HFFc6 (cell line): Measurements from ENCODE around the gene VPS52. TPM values are rescaled to one million over a fixed set of nuclear protein-coding genes. Genes with fewer than 3 reads are reported as not detected.
A peak's percentile ranks its signal among the peaks of the same experiment; 100 is the strongest.

ENCODE experiments used
- DNase-seq: peaks from one replicate; pipeline ENCODE4 v3.0.0-alpha.2; 2018
- H3K27ac Mint-ChIP-seq: 2 replicates; pipeline ENCODE4 v1.8.0; 2020; ENCODE audit warnings: mild to moderate bottlenecking, mixed read lengths
- H3K27me3 Mint-ChIP-seq: 2 replicates; pipeline ENCODE4 v1.8.0; 2021; ENCODE audit warnings: mild to moderate bottlenecking, moderate library complexity, mixed read lengths; ENCODE audit not compliant: insufficient read depth
- H3K36me3 Mint-ChIP-seq: 2 replicates; pipeline ENCODE4 v1.8.0; 2021; ENCODE audit warnings: low read depth, mixed read lengths
- H3K4me1 Mint-ChIP-seq: 2 replicates; pipeline ENCODE4 v1.8.0; 2020; ENCODE audit warnings: low read depth, mixed read lengths
- H3K4me3 Mint-ChIP-seq: 2 replicates; pipeline ENCODE4 v1.8.0; 2020; ENCODE audit warnings: mild to moderate bottlenecking, moderate library complexity, mixed read lengths
- H3K9me3 Mint-ChIP-seq: 2 replicates; pipeline ENCODE4 v1.8.0; 2020; ENCODE audit warnings: mild to moderate bottlenecking, mixed read lengths
- CTCF ChIP-seq: fragments of 200-600 bp; sonication (generic); IDR thresholded peaks from 2 replicates; pipeline ENCODE4 v1.5.0; 2021; ENCODE audit warnings: antibody characterized with exemption, mild to moderate bottlenecking
- total RNA-seq, 6 experiments: library from RNA; stranded (reverse); fragmentation: NEBNext Ultra II Directional; extraction: Animal tissue kit (Norgen Biotek cat#: 25700); gene quantifications; 2 replicates in 1 of 6; 3 replicates in 5 of 6; pipeline ENCODE4 v1.2.3, GENCODE V29; 2021

Gene VPS52
- total RNA-seq, 6 experiments from 2014 or later = 35.7 to 51.4 (median 44.4) TPM

GRCh38 chr6:33317669-33318425 lies 46.2 kb upstream of the VPS52 start, which contains the start of gene ZBTB22:
ZBTB22 (minus strand) TSS chr6:33317744; CDS start chr6:33316916, 828 bp downstream.
- peaks cover 51% of the 10 kb centered on the region for H3K36me3 Mint-ChIP-seq
- H3K27me3 Mint-ChIP-seq = peaks cover 6% of the 10 kb centered on the region
- no peaks in the 10 kb centered on the region for H3K9me3 Mint-ChIP-seq
- TF ChIP-seq CTCF = no peak
- peak within 1 kb of the TSS; percentile 92 for H3K4me3 Mint-ChIP-seq
- peaks cover 64% of the 10 kb centered on the region for H3K4me1 Mint-ChIP-seq
- peak; percentile 99 for DNase-seq
- peak within 1 kb of the TSS; percentile 97 for H3K27ac Mint-ChIP-seq

GRCh38 chr6:33317419-33317668 lies 45.7 kb upstream of the VPS52 start:
- Mint-ChIP-seq H3K27me3 (peaks cover 6% of the 10 kb centered on the region), H3K9me3 (no peaks in the 10 kb centered on the region), H3K4me1 (peaks cover 68% of the 10 kb centered on the region), H3K27ac (peak overlapping the region; percentile 72), H3K4me3 (peak overlapping the region; percentile 92), H3K36me3 (peaks cover 51% of the 10 kb centered on the region)
- DNase-seq = no peak
- TF ChIP-seq CTCF = no peak

GRCh38 chr6:33316603-33317418 lies 45.1 kb upstream of the VPS52 start:
- peaks cover 6% of the 10 kb centered on the region for H3K27me3 Mint-ChIP-seq
- TF ChIP-seq CTCF = no peak
- H3K4me3 Mint-ChIP-seq = peak overlapping the region; percentile 92
- no peak for DNase-seq
- peak overlapping the region; percentile 72 for H3K27ac Mint-ChIP-seq
- no peaks in the 10 kb centered on the region for H3K9me3 Mint-ChIP-seq
- H3K36me3 Mint-ChIP-seq = peaks cover 46% of the 10 kb centered on the region
- H3K4me1 Mint-ChIP-seq = peaks cover 69% of the 10 kb centered on the region

- Mint-ChIP-seq H3K9me3 (no peaks in the 10 kb centered on the region), H3K27ac (peak overlapping the region; percentile 98; the same call in 1 of the 2 replicates), H3K4me1 (peaks cover 64% of the 10 kb centered on the region), H3K27me3 (peaks cover 6% of the 10 kb centered on the region), H3K36me3 (peaks cover 42% of the 10 kb centered on the region), H3K4me3 (peak overlapping the region; percentile 92)
- TF ChIP-seq CTCF = no peak
- DNase-seq = no peak
Observed at GRCh38 chr6:33315793-33316602, 44.3 kb upstream of the VPS52 start.

GRCh38 chr6:33314943-33315792 lies 43.5 kb upstream of the VPS52 start:
- Mint-ChIP-seq H3K4me3 (peak overlapping the region; percentile 98), H3K36me3 (peaks cover 33% of the 10 kb centered on the region), H3K27ac (peak overlapping the region; percentile 98), H3K4me1 (peaks cover 56% of the 10 kb centered on the region), H3K27me3 (peaks cover 6% of the 10 kb centered on the region), H3K9me3 (no peaks in the 10 kb centered on the region)
- no peak for TF ChIP-seq CTCF
- no peak for DNase-seq
